Stimulated activated memory B cell treated with anti-CD40 and anti-IgM and Interleukin-4, amounts not matched to agents 10 μg/mL and 1 μg/mL and 100 μg/mL, for 72 hours (primary cell): Measurements from ENCODE around the gene WWTR1.
A peak's percentile ranks its signal among the peaks of the same experiment; 100 is the strongest.

Experiments used
- ATAC-seq: fragments of 150-1000 bp; cut with Tn5 transposase; 2 replicates; pipeline ENCODE4 v1.10.0; 2021
- H3K27ac Mint-ChIP-seq: one replicate; pipeline ENCODE4 v1.8.0; 2022; ENCODE audit warnings: mild to moderate bottlenecking, mixed read lengths
- H3K27me3 Mint-ChIP-seq: one replicate; pipeline ENCODE4 v1.8.0; 2022; ENCODE audit warnings: mixed read lengths
- H3K36me3 Mint-ChIP-seq: one replicate; pipeline ENCODE4 v1.8.0; 2022; ENCODE audit warnings: mixed read lengths
- H3K4me1 Mint-ChIP-seq: one replicate; pipeline ENCODE4 v1.8.0; 2022; ENCODE audit warnings: mixed read lengths
- H3K4me3 Mint-ChIP-seq: one replicate; pipeline ENCODE4 v1.8.0; 2022; ENCODE audit warnings: mild to moderate bottlenecking, moderate library complexity, mixed read lengths
- H3K9me3 Mint-ChIP-seq: one replicate; pipeline ENCODE4 v1.8.0; 2022; ENCODE audit warnings: mixed read lengths

The WWTR1 gene

GRCh38 chr3:149619136-149619535, 38.7 kb downstream of the WWTR1 start:
- no peak for ATAC-seq
- no peak overlapping the region for H3K27ac Mint-ChIP-seq
- no peaks in the 10 kb centered on the region for H3K9me3 Mint-ChIP-seq
- H3K36me3 Mint-ChIP-seq: no peaks in the 10 kb centered on the region
- H3K27me3 Mint-ChIP-seq: peaks cover 9% of the 10 kb centered on the region
- no peak overlapping the region for H3K4me3 Mint-ChIP-seq
- H3K4me1 Mint-ChIP-seq: peaks cover 4% of the 10 kb centered on the region

GRCh38 chr3:149618151-149619123, 39.4 kb downstream of the WWTR1 start:
- no peak overlapping the region for H3K4me3 Mint-ChIP-seq
- no peaks in the 10 kb centered on the region for H3K36me3 Mint-ChIP-seq
- peaks cover 4% of the 10 kb centered on the region for H3K4me1 Mint-ChIP-seq
- peaks cover 9% of the 10 kb centered on the region for H3K27me3 Mint-ChIP-seq
- no peaks in the 10 kb centered on the region for H3K9me3 Mint-ChIP-seq
- no peak for ATAC-seq
- no peak overlapping the region for H3K27ac Mint-ChIP-seq

- Mint-ChIP-seq H3K4me3 (no peak overlapping the region), H3K9me3 (no peaks in the 10 kb centered on the region), H3K36me3 (no peaks in the 10 kb centered on the region), H3K27ac (no peak overlapping the region), H3K4me1 (no peaks in the 10 kb centered on the region), H3K27me3 (peaks cover 9% of the 10 kb centered on the region)
- ATAC-seq: no peak
Measured at GRCh38 chr3:149615731-149616221, 42.0 kb downstream of the WWTR1 start.

GRCh38 chr3:149613988-149614387, 43.8 kb downstream of the WWTR1 start:
- no peak for ATAC-seq
- Mint-ChIP-seq H3K9me3 (no peaks in the 10 kb centered on the region), H3K36me3 (no peaks in the 10 kb centered on the region), H3K4me3 (no peak overlapping the region), H3K4me1 (no peaks in the 10 kb centered on the region), H3K27ac (no peak overlapping the region), H3K27me3 (peaks cover 9% of the 10 kb centered on the region)

DNA sequence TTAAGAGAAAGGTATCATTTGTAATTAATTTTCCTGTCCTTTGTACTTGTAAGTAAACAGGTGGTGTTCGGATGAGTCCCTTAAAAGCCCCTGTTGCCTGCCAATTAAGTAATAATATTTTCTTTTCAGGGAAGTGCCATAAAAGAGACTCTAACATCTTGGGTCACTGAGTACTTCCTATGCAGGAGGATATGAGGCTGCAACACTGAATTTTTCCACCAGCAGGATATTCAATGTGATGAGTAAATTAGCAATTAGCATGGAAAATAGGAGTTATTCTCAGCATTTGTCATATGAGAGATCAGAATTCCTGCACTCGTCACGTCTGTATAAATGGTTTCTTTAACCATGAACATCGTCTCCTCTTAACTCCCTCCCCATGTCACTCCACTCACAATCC, 45.4 kb downstream of the WWTR1 start:
- H3K9me3 Mint-ChIP-seq: no peaks in the 10 kb centered on the region
- H3K4me3 Mint-ChIP-seq: no peak overlapping the region
- no peak for ATAC-seq
- H3K4me1 Mint-ChIP-seq: no peaks in the 10 kb centered on the region
- H3K36me3 Mint-ChIP-seq: no peaks in the 10 kb centered on the region
- H3K27me3 Mint-ChIP-seq: peaks cover 9% of the 10 kb centered on the region
- no peak overlapping the region for H3K27ac Mint-ChIP-seq

DNA sequence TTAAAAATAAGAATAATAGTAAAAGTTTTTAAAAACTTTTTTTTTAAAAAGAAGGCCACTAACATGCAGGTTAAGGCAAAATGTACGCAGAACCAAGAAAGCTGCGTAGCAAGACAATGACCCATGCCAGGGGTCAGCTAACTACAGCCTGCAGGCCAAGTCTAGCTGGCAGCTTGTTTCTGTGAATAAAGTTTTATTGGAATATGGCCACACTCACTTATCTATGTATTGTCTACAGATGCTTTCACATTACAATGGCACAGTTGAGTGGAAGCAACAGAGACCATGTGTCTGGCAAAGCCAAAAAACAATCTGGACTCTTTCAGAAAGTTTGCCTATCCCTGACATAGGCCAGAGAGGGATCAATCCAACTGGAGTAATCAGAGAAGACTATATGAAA, 46.7 kb downstream of the WWTR1 start:
- no peaks in the 10 kb centered on the region for H3K4me1 Mint-ChIP-seq
- H3K27ac Mint-ChIP-seq: no peak overlapping the region
- H3K4me3 Mint-ChIP-seq: no peak overlapping the region
- peaks cover 9% of the 10 kb centered on the region for H3K27me3 Mint-ChIP-seq
- H3K36me3 Mint-ChIP-seq: no peaks in the 10 kb centered on the region
- no peak for ATAC-seq
- H3K9me3 Mint-ChIP-seq: no peaks in the 10 kb centered on the region

DNA sequence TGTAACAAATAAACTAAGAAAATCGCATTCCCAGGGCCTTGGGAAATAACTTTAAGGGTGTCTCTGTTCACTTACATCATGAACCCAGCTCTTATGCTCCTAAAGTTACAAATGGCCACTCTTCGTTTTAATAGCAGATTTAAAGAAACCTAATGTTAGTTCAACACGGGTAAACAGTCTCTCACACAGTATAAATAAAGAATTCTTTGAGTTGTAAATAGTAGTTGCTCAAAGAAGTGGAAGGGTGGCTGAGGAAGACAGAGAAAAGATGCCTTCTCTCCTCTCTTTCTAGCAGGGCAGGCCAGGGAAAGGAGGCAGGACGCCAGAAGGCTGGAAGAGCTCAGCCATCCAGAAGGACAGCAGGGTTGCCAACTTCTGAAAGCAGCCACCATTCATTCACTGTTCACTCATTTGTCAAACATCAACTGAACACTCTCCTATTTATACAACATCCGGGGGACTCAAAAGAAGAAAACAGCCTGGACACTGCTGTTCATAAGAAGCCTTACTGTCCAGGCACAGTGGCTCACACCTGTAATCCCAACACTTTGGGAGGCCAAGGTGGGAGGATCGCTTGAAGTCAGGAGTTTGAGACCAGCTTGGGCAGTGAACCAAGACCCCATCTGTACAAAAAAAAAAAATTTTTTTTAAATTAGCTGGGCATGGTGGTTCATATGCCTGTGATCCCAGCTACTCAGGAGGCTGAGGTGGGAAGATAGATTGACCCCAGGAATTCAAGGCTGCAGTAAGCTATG, 47.3 kb downstream of the WWTR1 start:
- ATAC-seq: no peak
- Mint-ChIP-seq H3K36me3 (no peaks in the 10 kb centered on the region), H3K27me3 (peaks cover 8% of the 10 kb centered on the region), H3K4me3 (no peak overlapping the region), H3K27ac (no peak overlapping the region), H3K9me3 (no peaks in the 10 kb centered on the region), H3K4me1 (no peaks in the 10 kb centered on the region)

DNA sequence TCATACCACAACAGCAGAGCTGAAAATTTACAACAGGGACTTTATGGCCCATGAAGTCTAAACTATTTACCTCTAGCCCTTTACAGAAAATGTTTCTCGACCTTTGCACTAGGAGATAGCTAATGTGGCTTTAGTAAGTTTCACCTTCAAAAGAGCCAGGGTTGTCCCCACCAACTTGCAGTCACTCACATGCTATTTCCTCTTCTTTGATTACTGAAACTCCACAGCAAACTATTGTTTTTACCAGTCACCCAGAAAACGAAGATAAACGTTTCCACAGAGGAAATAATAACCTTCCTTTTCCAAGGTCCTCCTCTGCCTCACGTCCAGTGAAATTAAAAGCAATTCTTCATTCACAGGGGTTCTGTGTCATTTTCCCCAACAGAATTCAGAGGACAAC, 48.2 kb downstream of the WWTR1 start:
- no peaks in the 10 kb centered on the region for H3K36me3 Mint-ChIP-seq
- no peaks in the 10 kb centered on the region for H3K9me3 Mint-ChIP-seq
- H3K4me3 Mint-ChIP-seq: no peak overlapping the region
- no peak overlapping the region for H3K27ac Mint-ChIP-seq
- H3K4me1 Mint-ChIP-seq: no peaks in the 10 kb centered on the region
- ATAC-seq: peak; percentile 52
- no peaks in the 10 kb centered on the region for H3K27me3 Mint-ChIP-seq

DNA sequence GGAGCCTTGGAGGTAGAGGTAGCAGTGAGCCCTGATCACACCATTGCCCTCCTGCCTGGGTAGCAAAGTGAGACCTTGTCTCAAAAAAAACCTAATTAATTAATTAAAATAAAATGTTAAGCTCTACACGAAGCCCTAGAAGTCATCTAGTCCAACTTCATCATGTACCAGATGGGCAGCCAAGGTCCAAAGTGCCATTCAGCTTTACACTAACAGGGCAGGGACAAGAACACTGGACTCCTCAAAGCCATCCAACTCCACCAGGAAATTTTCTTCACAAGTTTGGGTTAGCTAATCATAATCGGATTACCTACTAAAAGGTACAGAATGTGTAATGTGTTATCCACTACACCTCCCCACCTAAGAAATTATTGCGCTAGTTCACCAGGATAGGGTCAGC, 48.8 kb downstream of the WWTR1 start:
- Mint-ChIP-seq H3K36me3 (no peaks in the 10 kb centered on the region), H3K4me3 (no peak overlapping the region), H3K27me3 (no peaks in the 10 kb centered on the region)

DNA sequence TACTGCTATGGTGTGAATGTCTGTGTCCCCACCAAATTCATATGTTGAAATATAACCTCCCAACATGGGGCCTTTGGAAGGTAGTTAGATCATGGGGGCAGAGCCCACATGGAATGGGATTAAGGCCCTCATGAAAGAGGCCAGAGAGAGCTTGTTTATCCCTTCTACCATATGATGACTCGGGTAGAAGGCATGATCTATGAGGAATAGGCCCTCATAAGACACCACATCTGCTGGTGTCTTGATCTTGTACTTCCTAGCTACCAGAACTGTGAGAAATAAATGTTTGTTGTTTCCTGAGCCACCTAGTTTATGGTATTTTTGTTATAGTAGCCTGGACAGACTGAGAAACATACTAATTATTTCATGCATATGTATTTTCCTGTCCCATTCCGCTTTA, 51.9 kb downstream of the WWTR1 start:
- no peak overlapping the region for H3K27ac Mint-ChIP-seq
- H3K27me3 Mint-ChIP-seq: no peaks in the 10 kb centered on the region
- H3K9me3 Mint-ChIP-seq: no peaks in the 10 kb centered on the region
- no peak for ATAC-seq
- peaks cover 19% of the 10 kb centered on the region for H3K4me1 Mint-ChIP-seq
- H3K36me3 Mint-ChIP-seq: no peaks in the 10 kb centered on the region
- no peak overlapping the region for H3K4me3 Mint-ChIP-seq

More for the DNA sequence above, 48.8 kb downstream of the WWTR1 start:
- Mint-ChIP-seq H3K4me1 (no peaks in the 10 kb centered on the region), H3K27ac (no peak overlapping the region), H3K9me3 (no peaks in the 10 kb centered on the region)
- ATAC-seq: no peak

- peaks cover 20% of the 10 kb centered on the region for H3K4me1 Mint-ChIP-seq
- H3K27ac Mint-ChIP-seq: peak overlapping the region; percentile 0
- ATAC-seq: no peak
- no peaks in the 10 kb centered on the region for H3K27me3 Mint-ChIP-seq
- no peaks in the 10 kb centered on the region for H3K9me3 Mint-ChIP-seq
- no peaks in the 10 kb centered on the region for H3K36me3 Mint-ChIP-seq
- no peak overlapping the region for H3K4me3 Mint-ChIP-seq
Measured at GRCh38 chr3:149604125-149604875, 53.5 kb downstream of the WWTR1 start.

DNA sequence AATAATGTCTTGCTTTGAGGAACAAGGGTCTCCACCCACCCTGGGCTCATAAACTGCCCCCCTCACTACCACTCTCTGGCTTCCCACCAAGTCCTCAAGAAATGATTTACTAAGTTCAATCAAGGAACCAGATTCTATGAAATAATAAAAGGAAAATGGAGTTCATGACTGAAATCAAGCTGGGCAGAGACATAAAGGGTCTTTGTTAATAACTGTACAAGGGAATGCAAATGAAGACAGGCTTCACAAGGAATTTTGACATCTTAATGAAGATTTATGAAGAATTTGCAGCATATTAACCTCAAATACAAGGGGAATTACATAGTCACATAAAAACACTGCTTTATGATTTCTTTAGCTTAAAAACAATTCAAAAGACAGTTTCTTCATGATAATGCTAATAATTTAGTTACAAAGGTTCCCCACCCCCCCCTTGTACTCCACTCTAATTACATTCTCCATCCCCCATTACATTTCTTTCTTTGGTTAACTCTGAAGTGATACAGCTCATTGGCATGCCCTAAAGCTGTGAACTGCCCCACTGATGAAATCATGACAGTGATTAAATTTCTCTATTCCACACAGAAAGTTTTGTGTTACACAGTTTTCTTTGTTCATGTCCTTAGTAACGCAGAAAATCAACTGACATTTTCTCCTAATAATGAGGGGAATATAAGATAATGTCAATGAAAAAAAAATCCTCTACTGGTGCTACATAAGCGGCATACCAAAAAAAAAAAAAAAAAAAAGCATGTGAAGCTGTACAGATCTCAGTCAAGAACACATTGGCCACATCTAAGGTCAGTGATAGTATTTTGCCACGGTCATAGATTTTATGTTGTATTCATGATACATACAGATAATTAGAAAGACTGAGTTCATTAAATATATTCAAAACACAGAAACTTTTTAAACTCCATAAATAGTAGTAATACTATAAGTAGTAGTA, 54.4 kb downstream of the WWTR1 start:
- no peaks in the 10 kb centered on the region for H3K9me3 Mint-ChIP-seq
- H3K4me3 Mint-ChIP-seq: no peak overlapping the region
- no peaks in the 10 kb centered on the region for H3K27me3 Mint-ChIP-seq
- no peak for ATAC-seq
- H3K4me1 Mint-ChIP-seq: peaks cover 20% of the 10 kb centered on the region
- H3K27ac Mint-ChIP-seq: peak overlapping the region; percentile 77
- H3K36me3 Mint-ChIP-seq: no peaks in the 10 kb centered on the region

DNA sequence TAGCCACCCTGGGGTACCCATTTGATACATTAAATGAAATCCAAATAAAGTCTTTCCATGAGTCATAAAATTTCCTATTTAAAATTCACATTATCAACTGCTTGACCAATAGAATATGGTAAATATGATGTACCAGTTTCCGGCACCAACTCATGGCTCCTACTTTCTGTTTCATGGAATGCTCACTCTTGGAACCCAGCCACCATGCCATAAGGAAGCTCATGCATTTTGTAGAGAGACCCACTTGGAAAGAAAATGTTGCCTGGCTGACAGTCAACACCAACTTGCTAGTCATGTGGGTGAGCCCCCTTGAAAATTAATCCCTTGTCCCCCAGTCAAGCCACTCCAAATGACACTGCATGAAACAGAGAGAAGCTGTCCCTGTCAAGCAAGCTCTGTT, 57.2 kb downstream of the WWTR1 start:
- H3K9me3 Mint-ChIP-seq: no peaks in the 10 kb centered on the region
- no peaks in the 10 kb centered on the region for H3K36me3 Mint-ChIP-seq
- no peak for ATAC-seq
- peaks cover 20% of the 10 kb centered on the region for H3K4me1 Mint-ChIP-seq
- H3K27me3 Mint-ChIP-seq: no peaks in the 10 kb centered on the region
- H3K27ac Mint-ChIP-seq: peak overlapping the region; percentile 77
- H3K4me3 Mint-ChIP-seq: no peak overlapping the region

DNA sequence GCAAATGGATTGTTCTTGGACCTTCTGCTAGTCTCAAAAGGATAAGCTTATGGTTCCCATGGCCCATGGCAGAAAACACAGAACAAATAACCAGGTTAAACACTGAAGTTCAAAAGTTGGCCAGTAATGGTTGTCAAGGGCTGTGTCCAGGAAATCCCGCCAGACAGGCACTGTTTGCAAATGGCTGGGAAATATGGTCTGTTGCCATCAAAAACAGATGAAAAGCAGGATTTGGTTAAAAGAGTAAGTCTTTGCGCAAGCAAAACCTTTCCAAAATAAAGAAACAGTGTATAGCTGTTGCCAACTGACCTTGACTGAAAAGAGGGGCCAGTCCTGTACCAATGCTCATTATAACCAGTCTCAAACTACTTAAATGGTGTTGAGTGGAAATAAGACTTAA, 58.6 kb downstream of the WWTR1 start:
- Mint-ChIP-seq H3K4me1 (peaks cover 20% of the 10 kb centered on the region), H3K27me3 (no peaks in the 10 kb centered on the region), H3K9me3 (no peaks in the 10 kb centered on the region), H3K4me3 (no peak overlapping the region), H3K36me3 (no peaks in the 10 kb centered on the region), H3K27ac (no peak overlapping the region)
- no peak for ATAC-seq
